Retinal pigment epithelial cell (primary cell): ENCODE measurements around the gene KDM4E.

ENCODE experiments used
- DNase-seq: peaks from one replicate; pipeline ENCODE4 v3.0.0-alpha.2; 2010; ENCODE audit warnings: low read depth
- H3K4me3 ChIP-seq: 2 replicates; pipeline ENCODE4 v1.5.1; 2011; ENCODE audit warnings: mild to moderate bottlenecking, low read length, control low read depth, moderate library complexity
- TF ChIP-seq, protein P1 (sequence below): conservative IDR thresholded peaks from 2 replicates; pipeline ENCODE4 v1.5.1; 2011; ENCODE audit warnings: low read depth, low read length, control low read depth, inconsistent platforms

KDM4E gene

DNA sequence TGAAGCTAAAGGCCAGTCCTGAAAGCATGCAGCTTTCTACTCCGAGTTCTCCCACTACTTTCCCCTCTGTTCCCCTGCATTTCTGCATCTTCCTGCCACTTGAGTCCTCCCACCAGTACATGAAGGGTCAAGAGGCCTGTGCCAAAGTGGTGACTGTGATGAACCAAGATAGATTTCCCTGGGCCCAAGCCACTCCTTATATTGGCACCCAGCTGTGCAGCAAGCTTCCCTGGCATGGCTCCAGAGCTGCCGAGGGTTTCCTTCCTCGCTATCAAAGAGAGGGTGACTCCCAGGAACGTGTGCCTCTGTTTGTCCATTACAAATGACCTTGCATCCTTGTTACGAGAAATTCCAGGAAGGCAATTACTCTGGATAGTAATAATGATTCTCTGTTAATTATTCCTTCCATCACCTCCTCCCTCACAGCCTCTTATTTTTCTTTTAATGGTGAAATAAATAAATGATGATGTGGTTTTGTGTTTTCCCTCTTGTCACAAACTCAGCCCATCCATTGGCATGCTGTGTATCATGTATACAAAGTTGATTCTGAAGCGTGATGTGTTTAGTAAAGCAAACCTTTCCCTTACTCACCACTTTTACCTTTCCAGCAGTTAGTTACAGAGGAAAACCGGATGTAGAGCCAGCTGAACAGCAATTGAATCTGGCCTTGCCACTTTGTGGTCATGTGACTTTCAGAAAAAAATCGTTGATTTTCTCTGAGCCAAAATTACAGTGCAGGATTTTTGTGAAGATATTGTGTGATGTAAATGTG, 49.9 kb downstream of the KDM4E start:
- no peak for DNase-seq
- TF ChIP-seq, protein P1, sequence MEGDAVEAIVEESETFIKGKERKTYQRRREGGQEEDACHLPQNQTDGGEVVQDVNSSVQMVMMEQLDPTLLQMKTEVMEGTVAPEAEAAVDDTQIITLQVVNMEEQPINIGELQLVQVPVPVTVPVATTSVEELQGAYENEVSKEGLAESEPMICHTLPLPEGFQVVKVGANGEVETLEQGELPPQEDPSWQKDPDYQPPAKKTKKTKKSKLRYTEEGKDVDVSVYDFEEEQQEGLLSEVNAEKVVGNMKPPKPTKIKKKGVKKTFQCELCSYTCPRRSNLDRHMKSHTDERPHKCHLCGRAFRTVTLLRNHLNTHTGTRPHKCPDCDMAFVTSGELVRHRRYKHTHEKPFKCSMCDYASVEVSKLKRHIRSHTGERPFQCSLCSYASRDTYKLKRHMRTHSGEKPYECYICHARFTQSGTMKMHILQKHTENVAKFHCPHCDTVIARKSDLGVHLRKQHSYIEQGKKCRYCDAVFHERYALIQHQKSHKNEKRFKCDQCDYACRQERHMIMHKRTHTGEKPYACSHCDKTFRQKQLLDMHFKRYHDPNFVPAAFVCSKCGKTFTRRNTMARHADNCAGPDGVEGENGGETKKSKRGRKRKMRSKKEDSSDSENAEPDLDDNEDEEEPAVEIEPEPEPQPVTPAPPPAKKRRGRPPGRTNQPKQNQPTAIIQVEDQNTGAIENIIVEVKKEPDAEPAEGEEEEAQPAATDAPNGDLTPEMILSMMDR = no peak
- H3K4me3 ChIP-seq = no peak overlapping the region

DNA sequence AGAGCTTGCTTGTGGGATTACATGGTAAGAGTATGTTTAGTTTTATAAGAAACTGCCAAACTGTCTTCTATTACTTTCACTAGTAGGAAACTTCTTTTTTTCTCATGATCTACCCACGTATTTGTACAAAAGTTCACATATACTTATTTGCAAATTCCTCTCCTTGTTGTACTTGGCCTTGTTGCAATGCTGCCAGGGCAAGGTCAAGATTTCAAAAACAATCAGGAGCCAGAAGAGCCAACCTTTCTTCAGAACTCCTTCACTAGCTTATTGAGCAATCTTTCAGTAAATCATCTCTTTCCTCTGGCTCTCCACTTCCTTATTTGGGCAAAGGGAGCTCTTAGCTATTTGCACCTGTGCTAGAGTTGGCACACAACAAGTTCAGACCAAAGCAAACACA, 51.4 kb downstream of the KDM4E start:
- no peak overlapping the region for H3K4me3 ChIP-seq
- no peak for DNase-seq
- TF ChIP-seq, protein P1 = no peak

DNA sequence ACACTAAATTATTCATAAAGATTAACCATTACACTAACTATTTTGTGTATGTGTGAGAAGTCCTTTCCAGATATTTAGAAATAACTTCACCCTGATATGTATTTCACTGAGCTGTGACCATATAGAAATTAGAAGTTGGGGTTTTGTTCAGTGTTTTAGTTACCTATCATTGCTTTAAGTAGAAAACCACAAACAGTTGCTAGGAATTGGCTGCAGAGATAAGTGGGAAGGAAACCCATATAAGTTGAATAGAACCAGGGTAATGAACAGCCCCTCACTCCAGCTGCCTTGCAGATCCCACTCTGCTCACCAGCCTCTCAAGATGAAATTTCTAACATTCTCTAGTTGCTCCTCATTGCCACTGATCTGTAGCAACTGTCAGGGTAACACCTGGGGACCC, 51.9 kb downstream of the KDM4E start:
- TF ChIP-seq, protein P1 = no peak
- no peak overlapping the region for H3K4me3 ChIP-seq
- no peak for DNase-seq
